Stimulated activated naive CD4-positive, alpha-beta T cell (primary cell): Measurements from ENCODE around the gene ZGPAT.

Experiments
- DNase-seq, 6 experiments: peaks; one replicate each; lab custom pipeline; 2025; lab: John Stamatoyannopoulos, UW

ZGPAT gene

GRCh38 chr20:63744574-63745423 lies 37.0 kb downstream of the ZGPAT start:
- no peak for DNase-seq

GRCh38 chr20:63745424-63745805 lies 37.6 kb downstream of the ZGPAT start:
- no peak for DNase-seq

DNA sequence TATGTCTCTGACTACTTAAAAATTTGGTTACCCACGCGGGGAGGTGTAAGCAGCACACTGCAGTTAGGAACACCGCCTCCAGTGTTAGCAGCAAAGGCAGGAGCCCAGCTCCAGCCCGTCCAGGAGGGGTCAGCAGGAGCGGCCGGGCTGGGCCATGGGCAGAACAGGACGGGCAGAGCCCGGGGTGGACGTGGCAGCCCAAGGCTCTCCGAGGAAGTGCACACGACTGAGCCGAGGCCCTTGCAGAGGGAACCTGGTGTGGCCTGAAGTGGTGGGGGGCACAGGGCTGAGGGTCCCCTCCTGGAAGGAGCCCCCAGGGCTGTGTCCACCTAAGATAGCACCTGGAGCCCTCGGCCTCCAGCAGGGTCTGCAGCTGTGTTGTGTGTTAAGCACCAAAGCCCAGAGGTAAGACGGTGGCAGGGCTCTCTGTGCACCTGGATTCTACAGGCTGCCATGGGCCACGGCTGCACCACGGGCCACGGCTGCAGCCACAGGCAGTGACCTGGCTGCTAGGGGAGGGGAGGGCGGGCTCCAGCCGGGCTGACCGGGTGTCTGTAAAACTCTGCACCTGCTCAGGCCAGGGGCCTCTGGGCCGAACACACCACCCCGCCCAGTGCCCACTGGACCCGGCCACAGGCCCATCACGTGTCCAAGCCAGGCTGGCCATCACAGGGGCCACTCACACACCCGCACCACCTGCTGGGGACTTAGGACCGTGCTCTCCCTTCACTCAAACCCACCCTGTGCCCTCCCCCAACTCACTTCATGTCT lies 38.3 kb downstream of the ZGPAT start:
- DNase-seq = no peak

- no peak for DNase-seq
Measured at GRCh38 chr20:63746751-63747315, 39.0 kb downstream of the ZGPAT start.

DNA sequence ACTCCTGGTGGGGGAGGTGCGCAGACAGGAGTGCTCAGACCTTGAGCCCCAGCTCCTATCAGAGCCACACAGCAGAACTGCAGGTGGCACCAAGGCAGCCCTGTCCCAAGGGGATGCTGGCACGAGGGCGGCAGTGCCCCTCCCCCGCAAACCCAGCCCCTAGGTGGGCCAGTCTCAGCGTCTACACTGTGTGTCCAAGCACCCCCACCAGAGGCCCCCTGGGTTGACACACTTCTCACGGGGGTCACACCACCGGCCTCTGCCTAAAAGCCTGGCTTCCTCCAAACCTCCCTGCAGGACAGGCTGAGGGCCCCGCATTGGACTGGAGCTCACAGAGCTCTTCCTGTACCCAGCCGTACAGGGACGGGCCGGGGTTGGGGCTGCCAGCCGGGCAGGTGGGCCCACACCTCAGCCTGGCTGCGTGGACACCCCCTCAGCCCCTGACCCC lies 39.8 kb downstream of the ZGPAT start:
- DNase-seq = no peak

- DNase-seq = no peak
Measured at GRCh38 chr20:63748070-63748933, 40.5 kb downstream of the ZGPAT start.

- DNase-seq = no peak
Measured at GRCh38 chr20:63748934-63749270, 41.1 kb downstream of the ZGPAT start.

DNA sequence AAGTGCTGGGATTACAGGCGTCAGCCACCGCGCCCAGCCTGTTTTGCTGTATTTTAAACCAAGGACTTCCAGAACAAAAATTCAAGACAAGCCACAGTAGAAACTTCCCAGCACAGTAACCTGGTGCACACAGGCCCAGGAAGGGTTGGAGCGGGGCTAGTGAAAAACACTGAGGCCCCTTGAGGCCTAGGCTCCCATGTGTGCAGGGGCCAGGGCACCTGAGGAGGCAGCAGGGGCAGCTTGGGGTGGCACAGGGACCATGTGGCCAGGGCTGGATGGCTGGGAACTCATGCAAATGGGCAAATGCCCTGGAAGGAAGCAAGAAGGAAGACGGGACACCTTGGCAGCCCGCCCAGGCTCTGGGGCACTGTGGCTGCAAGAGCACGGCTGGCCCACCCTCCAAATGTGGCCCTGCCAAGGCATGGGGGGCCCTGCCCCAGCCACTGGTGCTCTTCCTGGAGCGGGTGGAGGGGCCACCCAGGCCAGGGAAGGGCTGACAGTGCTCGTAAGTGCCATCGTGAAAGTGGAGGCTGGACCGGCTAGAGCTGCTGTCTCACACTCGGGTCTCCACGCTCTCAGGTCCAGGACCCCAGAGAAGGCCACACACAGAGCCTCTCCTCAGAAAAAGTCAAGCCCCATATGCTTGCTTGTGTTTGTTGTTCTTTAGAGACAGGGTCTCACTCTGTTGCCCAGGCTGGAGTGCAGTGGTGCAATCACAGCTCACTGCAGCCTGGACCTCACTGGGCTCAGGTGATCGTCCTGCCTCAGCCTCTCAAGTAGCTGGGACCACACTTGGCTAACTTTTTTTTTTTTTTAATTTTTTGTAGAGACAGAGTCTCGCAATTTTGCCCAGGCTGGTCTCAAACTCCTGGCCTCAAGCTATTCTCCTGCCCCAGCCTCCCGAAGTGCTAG lies 42.0 kb downstream of the ZGPAT start:
- no peak for DNase-seq

- peak; percentile 61 to 81 (median 69) for DNase-seq
Measured at GRCh38 chr20:63750807-63751470, 43.1 kb downstream of the ZGPAT start.

- peak in 4 of 6 experiments; percentile 12 to 49 (median 25) for DNase-seq
Measured at GRCh38 chr20:63751471-63752271, 43.8 kb downstream of the ZGPAT start.

GRCh38 chr20:63752411-63753101 lies 44.7 kb downstream of the ZGPAT start:
- DNase-seq = no peak

GRCh38 chr20:63753381-63753780 lies 45.5 kb downstream of the ZGPAT start:
- DNase-seq = no peak

GRCh38 chr20:63754008-63754407 lies 46.2 kb downstream of the ZGPAT start:
- no peak for DNase-seq

- DNase-seq = no peak
Measured at GRCh38 chr20:63755933-63756647, 48.3 kb downstream of the ZGPAT start.

DNA sequence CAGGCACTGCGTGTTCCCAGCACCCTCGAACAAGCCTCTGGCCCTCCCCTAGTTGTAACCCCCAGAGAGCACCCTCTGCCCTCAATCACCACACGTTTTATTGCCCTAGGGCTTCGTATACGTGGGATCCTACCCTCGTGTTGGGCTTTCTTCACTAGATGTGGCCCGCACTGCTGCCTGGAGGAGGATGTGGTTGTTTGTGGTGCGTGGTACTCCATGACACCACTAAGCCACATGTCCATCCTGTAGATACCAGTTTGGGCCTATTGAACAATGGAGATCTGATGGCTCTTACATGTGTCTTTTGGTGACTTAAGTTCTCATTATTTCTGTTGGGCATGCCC lies 48.8 kb downstream of the ZGPAT start:
- DNase-seq = no peak

DNA sequence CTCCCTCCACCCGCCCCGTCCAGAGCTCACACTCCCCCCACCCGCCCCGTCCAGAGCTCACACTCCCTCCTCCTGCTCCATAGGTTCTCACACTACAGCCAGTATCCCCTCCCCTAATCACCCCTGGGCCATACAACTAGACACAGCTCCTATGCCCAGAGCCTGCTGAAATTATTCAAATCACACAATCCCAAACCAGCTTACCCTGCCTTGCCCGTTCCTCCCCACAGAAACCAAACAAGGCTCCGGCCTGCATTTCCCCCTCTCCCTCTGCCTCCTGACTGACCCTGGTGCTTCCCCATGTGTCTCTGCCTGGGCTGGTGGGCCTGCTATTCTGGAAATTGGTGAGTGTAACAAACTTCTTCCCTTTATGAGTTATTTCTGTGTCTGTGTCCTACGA lies 50.3 kb downstream of the ZGPAT start:
- DNase-seq = no peak

DNA sequence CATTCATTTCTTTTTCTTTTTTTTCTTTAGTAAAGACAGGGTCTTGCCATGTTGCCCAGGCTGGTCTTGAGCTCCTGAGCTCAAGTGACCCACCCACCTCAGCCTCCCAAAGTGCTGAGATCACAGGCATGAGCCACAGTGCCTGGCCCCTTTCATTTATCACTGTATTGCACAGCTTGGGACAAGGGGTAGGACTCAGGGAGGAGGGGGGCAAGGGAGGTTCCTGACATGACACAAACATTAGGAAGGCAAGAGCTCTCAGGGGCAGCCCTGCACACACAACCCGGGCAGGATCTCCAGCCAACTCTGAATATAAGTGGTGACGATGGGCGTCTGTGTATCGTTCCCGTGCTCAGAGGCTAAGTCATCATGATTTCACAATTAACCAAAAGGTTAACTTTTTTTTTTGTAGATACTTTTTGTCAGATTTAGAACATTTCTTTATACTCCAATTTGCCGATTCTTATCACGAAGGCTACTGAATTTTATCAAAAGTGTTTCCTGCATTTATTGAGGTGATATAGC lies 51.6 kb downstream of the ZGPAT start:
- DNase-seq = no peak
